ENCODE measurements around the gene ZNF490. TPM values are rescaled to one million over a fixed set of nuclear protein-coding genes. Genes with fewer than 3 reads are reported as not detected.

Gene ZNF490
- total RNA-seq, 2 experiments from 2014 or later, result 6.2 to 7.1 TPM

- no peaks in the 10 kb centered on the region for H3K9me3 Mint-ChIP-seq
- ChIA-PET CTCF (no interaction called here), POLR2A (no interaction called here)
These were observed 37.5 kb upstream of the ZNF490 start for GRCh38 chr19:12648088-12648487.

GRCh38 chr19:12647490-12648071, 37.0 kb upstream of the ZNF490 start:
- no peaks in the 10 kb centered on the region for H3K4me1 Mint-ChIP-seq (ENCODE audit: low read depth)
- CTCF ChIA-PET, result no interaction called here
- ATAC-seq (ENCODE audit: poor library complexity), result peak; percentile 80
- H3K36me3 Mint-ChIP-seq (ENCODE audit: low read depth), result peaks cover 30% of the 10 kb centered on the region
- H3K9me3 Mint-ChIP-seq, result no peaks in the 10 kb centered on the region
- TF ChIP-seq CTCF (IDR thresholded peaks at IDR 0.05), result no peak
- no peaks in the 10 kb centered on the region for H3K27me3 ChIP-seq (ENCODE audit: control insufficient read depth in 1 of 2, insufficient read depth in 2 of 2, low read length in 2 of 2)
- no peak overlapping the region for H3K27ac Mint-ChIP-seq
- peak in 6 of 14 experiments; percentile 23 to 58 (median 34) for DNase-seq
- H3K27me3 Mint-ChIP-seq, result no peaks in the 10 kb centered on the region
- no peak overlapping the region for H3K27ac ChIP-seq (ENCODE audit: low read depth in 1 of 2, low read length in 2 of 2)
- H3K4me1 ChIP-seq (ENCODE audit: insufficient read depth, low read length), result no peaks in the 10 kb centered on the region
- intact Hi-C loops (cut with DNase I, micrococcal nuclease), result no loop called here
- H3K4me3 Mint-ChIP-seq, result no peak overlapping the region
- no peaks in the 10 kb centered on the region for H3K9me3 ChIP-seq (ENCODE audit: control insufficient read depth in 1 of 2, insufficient read depth in 1 of 2, low read length in 2 of 2)
- H3K4me3 ChIP-seq (ENCODE audit: low read length), result no peak overlapping the region
- peaks cover 17% of the 10 kb centered on the region for H3K36me3 ChIP-seq (ENCODE audit: insufficient read depth, low read length)
- POLR2A ChIA-PET, result no interaction called here

More at GRCh38 chr19:12648088-12648487, 37.5 kb upstream of the ZNF490 start:
- intact Hi-C loops (cut with DNase I, micrococcal nuclease), result no loop called here
- H3K36me3 ChIP-seq (ENCODE audit: insufficient read depth, low read length), result peaks cover 17% of the 10 kb centered on the region
- no peak overlapping the region for H3K27ac Mint-ChIP-seq
- no peaks in the 10 kb centered on the region for H3K4me1 Mint-ChIP-seq (ENCODE audit: low read depth)
- ATAC-seq (ENCODE audit: poor library complexity) (no peak), DNase-seq (no peak)
- no peak for TF ChIP-seq CTCF (IDR thresholded peaks at IDR 0.05)
- no peaks in the 10 kb centered on the region for H3K27me3 ChIP-seq (ENCODE audit: control insufficient read depth in 1 of 2, insufficient read depth in 2 of 2, low read length in 2 of 2)
- no peak overlapping the region for H3K4me3 Mint-ChIP-seq
- H3K9me3 ChIP-seq (ENCODE audit: control insufficient read depth in 1 of 2, insufficient read depth in 1 of 2, low read length in 2 of 2), result no peaks in the 10 kb centered on the region
- H3K4me3 ChIP-seq (ENCODE audit: low read length), result no peak overlapping the region
- H3K4me1 ChIP-seq (ENCODE audit: insufficient read depth, low read length), result no peaks in the 10 kb centered on the region
- H3K27me3 Mint-ChIP-seq, result no peaks in the 10 kb centered on the region
- peaks cover 30% of the 10 kb centered on the region for H3K36me3 Mint-ChIP-seq (ENCODE audit: low read depth)
- H3K27ac ChIP-seq (ENCODE audit: low read depth in 1 of 2, low read length in 2 of 2), result no peak overlapping the region

GRCh38 chr19:12647047-12647446, 36.4 kb upstream of the ZNF490 start:
- H3K4me1 Mint-ChIP-seq (ENCODE audit: low read depth), result no peaks in the 10 kb centered on the region
- H3K27ac ChIP-seq (ENCODE audit: low read depth in 1 of 2, low read length in 2 of 2), result no peak overlapping the region
- no peak overlapping the region for H3K4me3 Mint-ChIP-seq
- H3K4me3 ChIP-seq (ENCODE audit: low read length), result no peak overlapping the region
- peaks cover 14% of the 10 kb centered on the region for H3K36me3 ChIP-seq (ENCODE audit: insufficient read depth, low read length)
- H3K9me3 Mint-ChIP-seq, result no peaks in the 10 kb centered on the region
- POLR2A ChIA-PET, result no interaction called here
- intact Hi-C loops (cut with DNase I, micrococcal nuclease), result no loop called here
- no peaks in the 10 kb centered on the region for H3K27me3 Mint-ChIP-seq
- CTCF ChIA-PET, result no interaction called here
- H3K27me3 ChIP-seq (ENCODE audit: control insufficient read depth in 1 of 2, insufficient read depth in 2 of 2, low read length in 2 of 2), result no peaks in the 10 kb centered on the region
- DNase-seq (no peak), ATAC-seq (ENCODE audit: poor library complexity) (no peak)
- no peaks in the 10 kb centered on the region for H3K9me3 ChIP-seq (ENCODE audit: control insufficient read depth in 1 of 2, insufficient read depth in 1 of 2, low read length in 2 of 2)
- H3K36me3 Mint-ChIP-seq (ENCODE audit: low read depth), result peaks cover 30% of the 10 kb centered on the region
- no peak for TF ChIP-seq CTCF (IDR thresholded peaks at IDR 0.05)
- H3K4me1 ChIP-seq (ENCODE audit: insufficient read depth, low read length), result no peaks in the 10 kb centered on the region
- H3K27ac Mint-ChIP-seq, result no peak overlapping the region

Data from CD4-positive, alpha-beta T cell (primary cell).